ENCODE measurements around the gene TOGARAM2.

DNA sequence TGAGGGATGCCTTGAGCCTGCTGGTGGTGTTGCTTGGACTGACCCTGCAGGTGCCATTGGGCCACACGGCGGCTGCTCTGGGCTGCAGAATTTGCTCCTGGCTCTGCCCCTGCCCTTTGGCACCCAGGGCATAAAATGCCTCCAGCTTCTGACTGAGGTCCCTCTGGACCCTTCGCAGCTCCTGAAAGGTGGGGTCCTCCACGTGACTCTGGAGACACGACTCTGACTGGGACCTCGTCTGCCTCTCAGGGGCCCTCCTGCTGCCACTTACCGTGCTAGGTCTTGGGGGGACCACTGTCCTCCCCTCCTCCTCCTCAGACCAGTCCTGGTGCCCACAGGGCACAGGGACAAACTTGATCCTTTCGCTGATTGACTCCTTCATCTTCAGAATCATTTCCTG is 91.2 kb downstream of the TOGARAM2 start:
- no peak for TF ChIP-seq CTCF (IDR thresholded peaks at IDR 0.05)
- no peak for TF ChIP-seq POLR2A (IDR thresholded peaks at IDR 0.05)
- no peak for TF ChIP-seq EP300 (IDR thresholded peaks at IDR 0.05)
